T-helper 1 cell treated with Interleukin-12 subunit alpha and Interleukin-12 subunit beta and Interleukin-4 antibody, amounts not matched to agents 30 ng/mL and 1 ng/mL, for 36 hours (primary cell): Measurements from ENCODE around the gene GMDS. TPM values are rescaled to one million over a fixed set of nuclear protein-coding genes. Genes with fewer than 3 reads are reported as not detected.
"Not testable (repeated sequence)": the region's sequence is repeated elsewhere in the genome, so short reads cannot be mapped to it uniquely, and the experiment has no call there.

Experiments
- intact Hi-C: fragments of 100-400 bp; cut with micrococcal nuclease; formaldehyde crosslinking; loops from one replicate; pipeline ENCODE4 v1.15.1; 2024
- total RNA-seq: library from RNA; stranded (reverse); gene quantifications from 2 replicates; pipeline ENCODE4 v1.2.3, GENCODE V29; 2022

The GMDS gene
- total RNA-seq, 1 donor from 2014 or later = 28.6 TPM

- intact Hi-C loops = no loop called here
These were observed 542.1 kb downstream of the GMDS start for GRCh38 chr6:1703091-1703855.

GRCh38 chr6:1702580-1703051, 542.8 kb downstream of the GMDS start:
- intact Hi-C loops = no loop called here

DNA sequence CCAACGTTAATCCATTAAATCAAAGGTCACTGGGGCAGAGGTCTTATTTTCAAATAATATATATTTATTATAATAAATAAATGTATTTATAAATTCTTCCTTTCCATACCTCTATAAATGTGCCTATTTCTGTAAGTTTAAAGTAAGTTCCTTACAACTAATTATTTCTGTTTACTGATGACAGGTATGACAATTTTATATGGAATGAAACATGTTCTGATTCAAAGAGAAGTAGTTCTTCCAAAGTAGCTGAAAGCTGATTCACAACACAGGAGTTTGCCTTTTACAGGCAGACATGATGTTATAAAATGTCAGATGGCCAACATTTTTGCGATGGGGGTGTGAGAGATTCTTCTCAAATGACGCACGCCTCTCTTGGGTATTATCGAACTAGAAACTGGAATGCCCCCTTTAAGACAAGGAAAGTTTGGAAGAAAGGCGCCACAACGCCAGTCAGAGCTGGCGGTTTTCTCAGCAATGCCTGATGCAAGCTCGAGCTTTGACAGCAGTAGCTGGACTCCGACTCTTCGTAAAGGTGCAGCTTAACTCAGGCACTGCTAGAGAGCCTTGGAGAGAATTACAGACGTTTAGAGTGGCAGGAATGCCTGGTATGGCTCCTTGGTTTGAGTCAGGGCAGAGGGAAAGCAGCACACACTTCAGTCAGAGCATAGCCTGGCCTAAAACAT, 543.6 kb downstream of the GMDS start:
- intact Hi-C loops = no loop called here

DNA sequence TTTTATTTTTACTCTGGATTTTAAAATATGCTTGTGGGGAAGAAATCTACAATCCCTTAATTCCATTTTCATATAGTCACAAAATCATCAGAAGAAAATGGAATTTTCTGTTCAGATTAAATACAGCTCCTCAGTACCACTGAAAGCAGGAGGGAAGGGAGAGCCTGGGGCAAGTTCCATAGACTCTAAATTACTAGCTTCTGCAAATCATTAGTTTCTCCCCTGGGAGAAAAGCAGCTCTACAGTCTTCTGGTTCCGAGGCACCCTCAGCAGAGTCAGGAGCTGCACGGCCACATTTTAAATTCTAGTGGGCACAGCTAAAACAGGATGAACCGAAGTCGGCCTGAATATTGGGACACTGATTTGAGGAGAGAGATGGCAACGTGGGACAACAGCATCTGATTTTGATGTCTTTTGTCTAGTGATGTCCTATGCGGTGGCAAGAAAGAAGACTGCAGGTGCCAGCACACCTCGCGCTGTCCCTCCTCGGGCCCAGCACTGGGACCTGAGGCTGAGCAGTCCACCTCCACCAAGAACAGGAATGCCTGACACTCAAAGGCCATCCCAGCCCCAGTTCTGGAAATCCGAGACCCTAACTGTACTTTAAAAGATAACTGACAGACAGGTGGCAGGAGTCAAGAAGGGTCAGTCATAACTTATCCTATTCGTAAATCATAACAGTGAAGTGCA, 545.0 kb downstream of the GMDS start:
- intact Hi-C loops = no loop called here

DNA sequence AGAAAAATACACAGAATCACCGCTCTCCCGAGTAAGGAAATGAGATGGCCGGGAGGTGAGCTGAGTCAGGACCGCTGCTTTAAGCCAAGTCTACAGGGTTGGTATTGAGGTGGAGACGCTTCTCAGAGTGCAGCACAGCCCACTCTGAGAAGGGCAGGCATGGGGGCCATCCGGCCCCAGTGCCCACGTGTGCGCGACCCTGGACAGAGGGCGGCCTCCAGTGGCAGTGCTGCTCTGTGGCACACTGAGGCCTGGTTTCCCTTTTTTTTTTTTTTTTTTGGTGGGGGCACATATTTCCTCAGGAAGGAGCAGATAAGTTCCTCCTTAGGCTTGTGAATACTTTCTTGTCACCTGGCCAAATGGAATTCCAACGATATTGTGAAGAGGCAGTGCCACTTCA, 546.9 kb downstream of the GMDS start:
- intact Hi-C loops = no loop called here

DNA sequence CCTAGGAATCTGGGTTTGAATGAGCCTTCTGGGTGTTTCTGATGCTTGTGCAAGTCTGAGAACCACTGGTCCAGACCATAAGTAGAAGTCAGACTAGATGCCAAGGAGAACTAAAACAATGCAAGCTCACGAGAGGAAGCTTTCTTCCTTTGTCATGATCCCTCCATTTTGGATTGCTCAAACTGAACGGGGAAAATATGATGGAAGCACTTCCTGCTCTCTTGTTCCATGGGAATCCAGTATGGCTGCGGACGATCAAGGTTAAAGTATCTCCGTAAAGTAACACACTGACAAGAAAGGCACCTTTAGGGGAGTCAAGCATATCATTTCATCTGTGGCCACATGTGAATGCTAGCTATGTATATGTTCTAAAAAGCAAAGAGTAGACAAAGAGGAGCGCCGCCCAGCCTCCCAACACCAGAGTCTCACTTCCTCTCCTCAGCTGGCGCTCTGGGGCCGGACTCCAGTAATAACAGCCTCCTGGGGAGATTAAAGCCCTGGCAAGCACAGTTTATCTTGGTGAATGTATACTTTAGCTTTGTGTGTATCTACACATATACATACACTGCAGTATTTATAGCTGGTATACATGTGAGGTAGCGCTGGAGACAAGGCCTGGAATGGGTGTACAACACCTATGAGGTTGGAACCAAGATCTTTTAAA, 547.6 kb downstream of the GMDS start:
- intact Hi-C loops = no loop called here

- intact Hi-C loops = no loop called here
These were observed 548.9 kb downstream of the GMDS start for GRCh38 chr6:1696463-1696850.

GRCh38 chr6:1695546-1696462, 549.6 kb downstream of the GMDS start:
- intact Hi-C loops = no loop called here

DNA sequence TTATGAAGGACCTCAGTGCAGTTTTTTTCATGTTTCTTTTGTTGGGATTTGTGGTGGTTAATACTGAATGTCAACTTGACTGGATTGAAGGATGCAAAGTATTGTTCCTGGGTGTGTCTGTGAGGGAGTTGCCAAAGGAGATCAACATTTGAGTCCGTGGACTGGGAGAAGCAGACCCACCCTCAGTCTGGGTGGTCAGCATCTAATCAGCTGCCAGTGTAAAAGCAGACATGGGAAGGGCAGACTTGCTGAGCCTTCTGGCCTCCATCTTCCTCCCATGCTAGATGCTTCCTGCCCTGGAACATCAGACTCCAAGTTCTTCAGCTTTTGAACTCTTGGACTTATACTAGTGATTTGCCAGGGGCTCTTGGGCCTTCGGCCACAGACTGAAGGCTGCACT, 553.6 kb downstream of the GMDS start:
- intact Hi-C loops = not testable (repeated sequence)

DNA sequence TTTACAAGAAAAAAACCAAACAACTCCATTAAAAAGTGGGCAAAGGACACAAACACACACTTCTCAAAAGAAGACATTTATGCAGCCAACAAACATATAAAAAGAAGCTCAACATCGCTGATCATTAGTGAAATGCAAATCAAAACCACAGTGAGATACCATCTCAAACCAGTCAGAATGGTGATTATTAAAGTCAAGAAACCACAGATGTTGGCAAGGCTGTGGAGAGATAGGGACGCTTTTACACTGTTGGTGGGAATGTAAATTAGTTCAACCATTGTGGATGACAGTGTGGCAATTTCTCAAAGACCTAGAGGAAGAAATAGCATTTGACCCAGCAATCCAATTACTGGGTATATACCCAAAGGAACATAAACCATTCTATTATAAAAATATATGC, 554.7 kb downstream of the GMDS start:
- intact Hi-C loops = not testable (repeated sequence)

GRCh38 chr6:1689141-1689540, 556.3 kb downstream of the GMDS start:
- intact Hi-C loops = no loop called here

DNA sequence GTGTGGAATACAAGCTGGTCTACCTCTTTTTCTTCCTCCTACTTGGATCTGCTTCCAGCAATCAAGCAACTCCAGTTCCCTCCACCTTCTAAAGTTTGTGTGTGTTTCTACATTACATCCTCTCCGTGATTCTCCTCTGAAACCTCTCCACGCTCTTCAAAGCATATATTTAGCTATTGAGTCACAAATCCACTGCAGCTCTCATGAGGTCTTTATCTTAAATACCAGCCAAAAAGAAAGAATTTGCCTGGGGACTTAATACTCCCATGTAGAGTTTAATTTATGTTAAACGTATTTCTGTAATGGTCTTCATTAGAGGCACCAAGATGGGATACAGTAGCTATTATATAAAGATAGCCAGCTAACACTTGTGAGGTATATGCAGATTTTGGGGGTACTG, 557.0 kb downstream of the GMDS start:
- intact Hi-C loops = no loop called here

DNA sequence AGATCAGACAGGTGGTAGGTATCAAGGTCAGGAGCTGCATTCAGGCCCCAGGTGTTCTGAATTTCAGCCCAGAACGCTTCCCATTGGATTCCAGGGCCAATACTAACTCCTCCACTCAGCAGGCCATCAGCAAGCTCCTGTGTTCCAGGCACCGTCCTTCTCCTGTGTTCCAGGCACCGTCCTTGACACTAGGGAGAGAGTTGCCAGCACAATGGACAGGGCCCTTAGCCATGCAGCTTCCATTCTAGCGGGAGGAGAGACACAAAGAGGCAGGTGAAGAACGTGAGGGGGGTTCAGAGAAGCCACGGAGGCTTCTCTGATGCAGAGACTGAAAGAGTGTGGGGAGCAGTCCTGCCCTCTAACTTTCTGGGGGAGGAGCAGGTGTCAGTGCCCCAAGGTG, 558.0 kb downstream of the GMDS start:
- intact Hi-C loops = no loop called here

GRCh38 chr6:1686117-1687098, 559.0 kb downstream of the GMDS start:
- intact Hi-C loops = no loop called here

DNA sequence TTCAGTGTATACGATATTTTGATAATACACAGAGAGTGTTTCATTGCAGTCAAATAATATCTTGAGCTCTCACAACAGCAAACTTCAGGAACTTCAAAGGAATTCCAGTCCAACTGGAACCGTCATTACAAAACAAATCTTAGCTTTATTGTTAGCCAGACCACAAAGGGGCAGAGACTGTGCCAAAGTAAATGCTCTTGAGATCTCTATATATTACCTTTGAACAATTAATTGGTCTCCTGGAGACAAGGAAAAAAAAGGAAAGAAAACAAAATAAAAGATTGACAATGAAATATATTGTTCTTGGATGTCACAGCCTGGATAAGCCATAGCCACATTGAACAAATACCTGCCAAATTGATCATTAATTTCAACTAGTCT, 565.7 kb downstream of the GMDS start:
- intact Hi-C loops = no loop called here

- intact Hi-C loops = no loop called here
These were observed 566.2 kb downstream of the GMDS start for GRCh38 chr6:1679031-1679687.

GRCh38 chr6:1678201-1678600, 567.2 kb downstream of the GMDS start:
- intact Hi-C loops = no loop called here

DNA sequence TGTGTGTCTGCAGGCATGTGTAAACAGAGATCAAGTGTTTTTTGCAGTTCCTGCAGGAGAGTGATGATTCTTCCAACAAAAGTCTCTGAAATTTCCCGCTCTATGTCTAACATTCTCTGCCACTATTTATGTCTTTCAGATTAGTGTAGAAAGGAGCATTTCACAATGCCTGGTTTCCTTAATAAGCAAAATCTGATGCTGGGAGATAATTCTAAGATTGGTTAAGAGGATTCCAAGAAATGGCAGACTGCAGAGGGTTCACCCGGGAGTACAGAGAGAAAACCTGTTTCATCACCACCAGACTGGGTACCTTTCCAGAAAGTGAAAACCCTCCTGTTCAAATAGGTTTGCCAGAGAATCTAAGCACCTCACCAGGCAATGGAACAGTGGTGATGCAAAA, 573.0 kb downstream of the GMDS start:
- intact Hi-C loops = no loop called here
